Measurements from ENCODE around the gene EIF4ENIF1.
A peak's percentile ranks its signal among the peaks of the same experiment; 100 is the strongest.
"Not testable (repeated sequence)": the region's sequence is repeated elsewhere in the genome, so short reads cannot be mapped to it uniquely, and the experiment has no call there.

Gene EIF4ENIF1

DNA sequence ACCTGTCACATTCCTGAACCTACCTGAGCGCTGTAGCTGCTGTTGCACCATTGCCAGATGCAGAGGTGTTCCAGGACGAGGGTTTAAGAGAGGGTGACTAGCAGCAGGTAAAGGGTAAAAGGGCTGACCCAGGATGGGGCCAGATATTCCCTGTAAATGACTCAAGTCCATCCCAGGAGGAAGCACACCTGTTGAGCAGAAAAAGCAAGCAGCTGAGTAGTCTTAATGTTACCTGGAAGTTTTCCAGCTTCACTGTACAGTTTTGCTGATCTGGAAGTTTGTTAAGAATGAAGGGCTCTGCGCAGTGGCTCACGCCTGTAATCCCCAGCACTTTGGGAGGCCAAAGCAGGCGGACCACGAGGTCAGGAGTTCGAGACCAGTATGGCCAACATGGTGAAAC lies 49.0 kb downstream of the EIF4ENIF1 start:
- no peak for DNase-seq

DNA sequence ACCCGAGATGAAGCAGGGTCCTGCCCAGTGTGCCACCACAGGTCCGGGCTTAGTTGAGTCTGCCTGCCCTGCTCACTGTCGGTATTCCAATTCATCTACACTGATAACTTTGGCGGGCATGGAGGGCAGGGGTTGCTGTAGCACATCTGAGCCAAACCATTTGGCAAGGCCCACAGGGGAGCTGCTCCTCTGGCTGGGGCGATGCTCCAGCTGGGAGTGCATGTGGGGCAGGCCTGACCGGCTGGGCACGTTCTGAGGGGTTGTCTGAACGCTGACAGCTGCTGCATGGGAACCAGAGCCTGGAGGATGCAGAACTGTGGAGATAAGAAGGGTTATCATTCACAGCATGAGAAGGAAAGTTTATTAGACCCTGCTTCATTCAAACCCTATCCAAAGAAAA lies 49.8 kb downstream of the EIF4ENIF1 start:
- DNase-seq = no peak

DNA sequence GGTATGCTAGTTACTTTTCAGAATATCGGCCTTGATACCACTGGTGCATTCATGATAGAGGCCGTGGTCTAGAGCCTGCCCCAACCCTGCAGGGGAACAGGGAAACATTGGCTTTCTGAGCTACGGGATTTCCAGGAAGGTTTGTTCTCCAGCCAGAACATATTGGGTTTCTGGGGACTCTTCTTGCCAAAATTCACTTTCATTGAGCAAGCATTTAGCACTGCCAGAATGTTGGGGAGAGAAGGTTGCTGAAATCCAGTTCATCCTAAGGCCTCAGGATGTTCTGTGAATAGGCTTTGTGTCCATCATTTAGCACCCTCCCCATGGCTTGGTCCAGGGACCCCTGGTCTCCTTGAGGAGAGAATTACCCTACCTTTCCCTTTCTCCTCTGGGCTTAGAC lies 53.5 kb downstream of the EIF4ENIF1 start:
- DNase-seq = no peak

DNA sequence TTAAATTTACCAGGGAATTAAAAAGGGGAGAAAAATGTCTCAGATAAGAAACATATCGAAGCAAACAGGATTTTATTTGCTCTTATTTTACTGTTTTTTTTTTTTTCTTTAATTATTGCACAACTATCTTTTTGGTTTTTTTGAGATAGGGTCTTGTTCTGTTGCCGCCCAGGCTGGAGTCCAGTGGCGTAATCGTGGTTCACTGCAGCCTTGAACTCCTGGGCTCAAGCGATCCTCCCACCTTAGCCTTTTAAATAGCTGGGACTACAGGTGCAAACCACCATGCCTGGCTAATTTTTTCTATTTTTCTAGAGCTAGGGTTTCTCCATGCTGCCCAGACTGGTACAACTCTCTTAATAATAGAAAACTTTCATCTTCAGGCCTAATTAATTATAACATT lies 57.7 kb downstream of the EIF4ENIF1 start:
- no peak for DNase-seq

DNA sequence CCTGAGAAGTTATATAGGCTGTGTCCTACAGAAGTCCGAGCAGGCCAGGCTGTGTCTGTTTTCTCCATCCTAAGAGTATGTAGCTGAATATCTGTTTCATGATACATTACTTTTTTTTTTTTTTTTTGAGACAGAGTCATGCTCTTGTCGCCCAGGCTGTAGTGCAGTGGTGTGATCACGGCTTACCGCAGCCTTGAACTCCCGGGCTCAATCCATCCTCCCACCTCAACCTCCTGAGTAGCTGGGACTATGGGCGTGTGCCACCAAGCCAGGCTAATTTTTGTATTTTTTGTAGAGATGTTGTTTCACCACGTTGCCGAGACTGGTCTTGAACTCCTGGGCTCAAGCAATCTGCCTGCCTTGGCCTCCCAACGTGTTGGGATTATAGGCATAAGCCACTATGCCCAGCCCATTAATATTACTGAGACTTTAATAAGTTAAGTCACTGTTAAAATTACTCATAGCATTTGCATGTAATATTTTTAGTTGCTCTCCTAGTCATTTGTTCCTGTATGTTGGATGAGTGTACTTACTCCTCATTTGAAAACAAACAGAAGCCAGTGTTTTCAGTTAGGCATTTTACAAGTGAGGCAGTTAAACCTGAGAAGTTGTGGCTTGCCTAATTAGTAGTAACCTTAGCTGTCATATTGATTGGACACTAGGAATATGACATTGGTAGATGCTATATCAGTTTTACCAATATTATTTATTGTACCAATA lies 64.2 kb downstream of the EIF4ENIF1 start:
- no peak for DNase-seq

DNA sequence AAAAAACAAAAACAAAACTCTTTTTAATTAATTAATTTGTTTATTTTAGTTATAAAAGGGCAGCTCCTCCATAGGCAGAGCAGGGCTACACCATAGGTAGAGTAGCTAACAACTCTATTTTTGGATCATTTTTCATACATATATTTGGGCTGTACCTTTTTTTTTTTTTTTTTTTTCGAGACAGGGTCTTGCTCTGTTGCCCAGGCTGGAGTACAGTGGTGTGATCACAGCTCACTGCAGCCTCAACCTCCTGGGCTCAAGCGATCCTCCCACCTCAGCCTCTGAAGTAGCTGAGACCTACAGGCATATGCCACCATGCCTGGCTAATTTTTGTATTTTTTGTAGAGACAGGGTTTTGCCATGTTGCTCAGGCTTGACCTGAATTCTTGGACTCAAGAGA lies 87.3 kb downstream of the EIF4ENIF1 start:
- DNase-seq = not testable (repeated sequence)

DNA sequence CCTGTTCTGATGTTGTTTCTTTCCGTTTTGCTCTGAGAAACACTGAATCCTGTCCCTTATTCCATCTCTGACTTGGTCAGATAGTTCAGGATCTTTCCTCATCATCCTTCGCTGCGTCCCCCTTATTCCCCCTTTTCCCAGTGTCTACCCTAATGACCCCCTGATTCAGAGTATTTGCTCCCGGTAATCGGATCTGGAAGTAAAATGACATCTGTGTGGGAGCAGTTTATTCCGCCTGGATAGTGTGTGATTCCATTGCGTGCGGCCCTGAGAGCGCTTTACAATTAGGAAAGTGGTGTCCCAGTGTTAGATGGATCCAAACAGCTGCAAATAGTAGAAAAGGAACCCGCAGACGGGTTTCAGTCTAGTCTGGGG lies 89.6 kb downstream of the EIF4ENIF1 start:
- DNase-seq = no peak

DNA sequence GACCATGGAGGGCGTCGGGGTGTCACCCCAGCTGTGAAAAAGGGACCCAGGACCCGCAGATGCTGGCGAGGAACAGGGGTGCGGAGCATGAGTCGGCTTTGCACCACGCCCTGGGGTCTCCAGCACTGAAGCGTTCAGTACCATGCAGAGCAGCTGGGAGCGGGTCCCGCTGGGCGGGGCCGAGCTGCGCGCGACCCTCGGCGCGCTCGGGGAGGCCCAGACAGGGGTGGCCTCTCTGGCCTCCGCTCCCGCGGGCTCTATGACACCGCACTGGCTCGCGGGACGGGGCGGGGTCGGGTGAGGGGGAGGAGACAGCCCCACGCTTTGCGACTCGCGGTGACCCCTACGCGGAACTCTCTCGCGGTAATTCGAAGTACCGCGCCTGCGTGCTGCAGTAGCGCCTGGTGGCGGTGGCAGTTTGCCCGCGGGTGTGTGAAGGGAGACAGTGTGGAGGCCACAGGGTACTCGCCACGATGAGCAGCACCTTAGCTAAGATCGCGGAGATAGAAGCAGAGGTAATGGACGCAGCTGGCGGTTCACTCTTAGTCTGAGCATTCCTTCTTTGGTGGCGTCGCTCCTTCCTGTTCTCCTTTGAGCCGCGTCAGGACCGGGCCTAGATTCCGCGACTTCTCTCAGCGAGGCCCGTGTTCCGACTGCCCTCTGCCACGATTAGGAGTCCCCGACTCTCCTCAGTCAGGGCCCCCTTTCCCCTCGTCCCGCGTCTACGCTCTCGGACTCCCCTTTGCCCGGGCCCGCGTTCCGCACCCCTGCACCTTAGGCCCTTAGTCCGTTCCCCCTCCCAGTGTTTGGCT lies 90.2 kb downstream of the EIF4ENIF1 start, which contains the start of gene DRG1:
DRG1 (plus strand) TSS at position 394 of the 812 bp plus-strand sequence; CDS start at position 474, 80 bp downstream.
- peak; percentile 83 to 97 (median 93) for DNase-seq

DNA sequence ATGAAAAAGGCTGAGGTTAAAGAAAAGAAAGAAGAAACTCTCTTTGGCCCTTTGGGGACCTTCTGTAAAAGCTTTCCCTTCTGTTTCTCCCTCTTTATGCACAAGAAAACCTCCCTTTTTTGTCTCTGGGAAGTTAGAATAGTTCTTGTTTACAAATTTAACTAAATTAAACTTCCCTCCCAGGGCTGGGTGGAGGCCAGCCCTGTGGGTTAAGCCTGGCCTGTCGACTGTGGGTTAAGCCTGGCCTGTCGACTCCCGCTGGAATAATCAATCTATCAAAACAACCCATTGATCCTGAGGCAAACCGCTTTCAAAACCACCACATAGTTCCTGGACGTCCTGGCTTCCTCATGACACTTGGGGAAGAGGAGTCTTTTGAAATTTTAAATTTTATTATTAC lies 91.4 kb downstream of the EIF4ENIF1 start:
- no peak for DNase-seq

DNA sequence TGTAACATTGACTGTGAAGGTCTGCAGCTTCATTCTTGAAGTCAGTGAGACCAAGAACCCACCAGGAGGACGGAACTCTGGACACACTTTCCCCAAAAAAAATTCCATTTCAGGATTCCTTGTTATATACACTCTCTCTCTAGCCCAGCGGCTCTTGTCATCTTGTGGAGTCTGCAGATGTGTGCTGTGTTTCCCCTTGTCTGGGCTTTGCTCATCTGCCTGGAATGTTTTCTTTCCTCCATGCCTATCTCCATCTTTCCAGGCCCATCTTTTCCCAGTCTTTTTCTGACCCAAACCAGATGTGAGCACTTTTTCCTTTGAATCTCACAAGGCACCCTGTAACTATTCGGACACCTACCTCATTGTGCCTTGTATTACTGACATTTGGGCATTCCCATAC lies 95.3 kb downstream of the EIF4ENIF1 start:
- DNase-seq = no peak

DNA sequence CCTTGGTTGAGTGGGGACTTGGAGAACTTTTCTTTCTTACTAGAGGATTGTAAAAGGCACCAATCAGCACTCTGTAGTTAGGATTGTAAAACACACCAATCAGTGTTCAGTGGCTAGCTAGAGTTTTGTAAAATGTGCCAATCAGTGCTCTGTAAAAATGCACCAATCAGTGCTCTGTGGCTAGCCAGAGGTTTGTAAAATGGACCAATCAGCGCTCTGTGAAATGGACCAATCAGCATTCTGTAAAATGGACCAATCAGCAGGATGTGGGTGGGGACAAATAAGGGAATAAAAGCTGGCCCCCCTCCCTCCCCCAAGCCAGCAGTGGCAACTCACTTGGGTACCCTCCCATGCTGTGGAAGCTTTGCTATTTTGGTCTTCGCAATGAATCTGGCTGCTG lies 95.7 kb downstream of the EIF4ENIF1 start:
- DNase-seq = no peak

All from activated naive CD4-positive, alpha-beta T cell (primary cell).